K562 (cell line): ENCODE results near the gene SETDB2. TPM values are rescaled to one million over a fixed set of nuclear protein-coding genes. Genes with fewer than 3 reads are reported as not detected.

Experiments used
- ATAC-seq: fragments of 200-7000 bp; cut with Tn5 transposase; 3 replicates; pipeline ENCODE4 v1.9.1; 2020; ENCODE audit warnings: moderate library complexity
- BruUV-seq: library from RNA; stranded (reverse); fragments of 400-500 nt; replicated peaks from 2 replicates; lab custom pipeline; 2021; lab: Mats Ljungman, UMichigan
- CTCF ChIA-PET: fragments of 300-600 bp; formaldehyde crosslinking; extraction: SDS; loops from one replicate; lab custom pipeline; 2021; ENCODE audit warnings: low intra/inter-chr PET ratio; lab: Yijun Ruan, JAX
- POLR2A ChIA-PET: fragments of 300-600, 350-650 bp; sonication (Branson Sonifier 250); formaldehyde crosslinking; extraction: SDS; loops from one replicate; lab custom pipeline; 2021; ENCODE audit warnings: antibody characterized with exemption, inconsistent platforms; lab: Yijun Ruan, JAX
- DNase-seq, 4 experiments: peaks; one replicate each; pipeline versions ENCODE4 v3.0.0 to v3.0.0-alpha.2; 2011 to 2018; ENCODE audit warnings: low spot score in 3 of 4, mixed read lengths in 3 of 4; ENCODE audit errors: extremely low read depth in 1 of 4
- FAIRE-seq: peaks from 2 replicates; lab custom pipeline; 2011; peaks lifted over from hg19 to GRCh38; lab: Jason Lieb, UNC
- H2AFZ ChIP-seq: 2 replicates; pipeline ENCODE4 v1.6.0; 2011; ENCODE audit warnings: low read depth, low read length, control low read depth, inconsistent platforms
- H3K27ac ChIP-seq: fragments of 200-600 bp; 3 replicates; pipeline ENCODE4 v1.8.0; 2011; ENCODE audit warnings: low read depth, mild to moderate bottlenecking, control low read depth, inconsistent platforms, low read length, moderate library complexity, mixed read lengths; ENCODE audit errors: extremely low read depth
- H3K27me3 ChIP-seq, 2 experiments: fragments of 300-600 bp in 1 of 2; 2 replicates in 1 of 2; 3 replicates in 1 of 2; pipeline versions ENCODE4 v1.6.0 to v1.8.0; 2011; ENCODE audit warnings: inconsistent platforms in 2 of 2, low read length in 2 of 2, mild to moderate bottlenecking in 1 of 2, mixed read lengths in 1 of 2, moderate library complexity in 1 of 2; ENCODE audit not compliant: control insufficient read depth in 2 of 2, insufficient read depth in 2 of 2
- H3K36me3 ChIP-seq: fragments of 300-600 bp; 3 replicates; pipeline ENCODE4 v1.8.0; 2011; ENCODE audit warnings: mild to moderate bottlenecking, low read length, inconsistent platforms; ENCODE audit not compliant: control insufficient read depth, insufficient read depth
- H3K4me1 ChIP-seq, 2 experiments: fragments of 200-600 bp in 1 of 2; replicated peaks in 1 of 2; 2 replicates in 1 of 2; 3 replicates in 1 of 2; pipeline versions ENCODE4 v1.5.1 to v1.8.0; 2011; ENCODE audit warnings: inconsistent platforms in 2 of 2, low read length in 2 of 2, mild to moderate bottlenecking in 1 of 2, mixed read lengths in 1 of 2, moderate library complexity in 1 of 2; ENCODE audit not compliant: control insufficient read depth in 2 of 2, insufficient read depth in 2 of 2
- H3K4me2 ChIP-seq: 2 replicates; pipeline ENCODE4 v1.6.1; 2011; ENCODE audit warnings: low read length, control low read depth, inconsistent platforms, mixed read lengths; ENCODE audit not compliant: insufficient read depth
- H3K4me3 ChIP-seq: fragments of 200-600 bp; sonication (generic), shearing (Covaris generic); 2 replicates; pipeline ENCODE4 v1.5.1; 2016; ENCODE audit warnings: control low read depth, inconsistent platforms
- H3K79me2 ChIP-seq: fragments of 200-600 bp; 3 replicates; pipeline ENCODE4 v1.8.0; 2011; ENCODE audit warnings: low read length, inconsistent platforms; ENCODE audit not compliant: control insufficient read depth, insufficient read depth
- H3K9ac ChIP-seq, 2 experiments: 2 replicates each; pipeline versions ENCODE4 v1.6.0 to v1.6.1; 2011; ENCODE audit warnings: low read depth in 2 of 2, low read length in 2 of 2, control low read depth in 1 of 2, inconsistent platforms in 1 of 2, mild to moderate bottlenecking in 1 of 2, mixed read lengths in 1 of 2; ENCODE audit not compliant: insufficient read depth in 1 of 2
- H3K9me1 ChIP-seq: one replicate; pipeline ENCODE4 v1.6.0; 2011; ENCODE audit warnings: inconsistent platforms, mild to moderate bottlenecking, low read length, moderate library complexity; ENCODE audit not compliant: control insufficient read depth, insufficient read depth
- H3K9me3 ChIP-seq: replicated peaks from 2 replicates; pipeline ENCODE4 v1.5.1; 2011; ENCODE audit warnings: low read depth, low read length, inconsistent platforms; ENCODE audit not compliant: control insufficient read depth, insufficient read depth
- H4K20me1 ChIP-seq: replicated peaks from 2 replicates; pipeline ENCODE4 v1.6.1; 2011; ENCODE audit warnings: low read length, inconsistent platforms, mixed read lengths; ENCODE audit not compliant: control insufficient read depth, insufficient read depth
- CHCHD3 ChIP-seq: fragments of 250-450 bp; sonication (Bioruptor Pico); IDR thresholded peaks from 2 replicates; pipeline ENCODE4 v2.1.2; 2022; ENCODE audit warnings: mild to moderate bottlenecking
- HDAC3 ChIP-seq: fragments of 450-650 bp; IDR thresholded peaks from 2 replicates; pipeline ENCODE4 v1.6.1; 2018; ENCODE audit warnings: borderline replicate concordance, mild to moderate bottlenecking, moderate library complexity; ENCODE audit not compliant: partially characterized antibody
- LEF1 ChIP-seq: fragments of 450-650 bp; IDR thresholded peaks from 2 replicates; pipeline ENCODE4 v1.6.1; 2016; ENCODE audit warnings: mild to moderate bottlenecking
- MEF2A ChIP-seq: IDR thresholded peaks from 2 replicates; pipeline ENCODE4 v1.6.1; 2011; ENCODE audit warnings: low read depth, mild to moderate bottlenecking, low read length, moderate library complexity; ENCODE audit not compliant: control insufficient read depth
- MTA3 ChIP-seq: fragments of 450-650 bp; formaldehyde crosslinking; IDR thresholded peaks from 2 replicates; pipeline ENCODE4 v1.6.1; 2017; ENCODE audit warnings: mild to moderate bottlenecking, borderline replicate concordance
- NFE2 ChIP-seq: IDR thresholded peaks from 2 replicates; pipeline ENCODE4 v1.6.1; 2014; ENCODE audit warnings: antibody characterized with exemption, low read depth
- NFXL1 ChIP-seq: fragments of 450-650 bp; formaldehyde crosslinking; IDR thresholded peaks from 2 replicates; pipeline ENCODE4 v1.4.0; 2021; ENCODE audit warnings: mild to moderate bottlenecking
- NR2C1 ChIP-seq, 2 experiments: fragments of 450-650 bp; IDR thresholded peaks; 2 replicates each; pipeline ENCODE4 v1.6.1; 2017; ENCODE audit warnings: mild to moderate bottlenecking in 2 of 2, antibody characterized with exemption in 1 of 2, inconsistent platforms in 1 of 2, missing compliant biosample characterization in 1 of 2, missing genetic modification characterization in 1 of 2
- PRPF4 ChIP-seq: fragments of 200-400 bp; formaldehyde crosslinking; IDR thresholded peaks from one replicate; pipeline ENCODE4 v1.6.1; 2017; ENCODE audit warnings: low read length, low read depth, mild to moderate bottlenecking; ENCODE audit not compliant: insufficient read depth, poor library complexity, severe bottlenecking
- SNRNP70 ChIP-seq: fragments of 200-400 bp; formaldehyde crosslinking; optimal IDR thresholded peaks from 2 replicates; pipeline ENCODE3; 2017; ENCODE audit warnings: low read depth, low read length
- TEAD1 ChIP-seq, 2 experiments: fragments of 450-650 bp in 1 of 2; sonication (generic) in 1 of 2; formaldehyde crosslinking; IDR thresholded peaks; 2 replicates each; pipeline versions ENCODE4 v1.4.0 to v1.8.0; 2020 to 2022; ENCODE audit warnings: mild to moderate bottlenecking in 2 of 2, missing genetic modification reagents in 1 of 2
- THRB ChIP-seq: fragments of 450-650 bp; formaldehyde crosslinking; conservative IDR thresholded peaks from 2 replicates; pipeline ENCODE4 v1.4.0; 2022; ENCODE audit warnings: mild to moderate bottlenecking, missing genetic modification characterization
- UBTF ChIP-seq, 2 experiments: IDR thresholded peaks; 2 replicates each; pipeline ENCODE4 v1.6.1; 2012; ENCODE audit warnings: improper control_type of control experiment in 2 of 2, low read depth in 2 of 2, low read length in 2 of 2, borderline replicate concordance in 1 of 2
- XRCC4 ChIP-seq: IDR thresholded peaks from one replicate; pipeline ENCODE4 v1.6.1; 2011; ENCODE audit not compliant: insufficient read depth, insufficient read length; ENCODE audit errors: extremely low read depth
- ZFP36 ChIP-seq: fragments of 150-350 bp; IDR thresholded peaks from 2 replicates; pipeline ENCODE4 v1.6.1; 2018; ENCODE audit warnings: low read length, low read depth; ENCODE audit not compliant: partially characterized antibody
- ZNF184 ChIP-seq: sonication (generic); formaldehyde crosslinking; IDR thresholded peaks from 2 replicates; pipeline ENCODE4 v1.5.0; 2020; ENCODE audit warnings: missing genetic modification reagents
- ZNF347 ChIP-seq: fragments of 450-650 bp; formaldehyde crosslinking; IDR thresholded peaks from 2 replicates; pipeline ENCODE4 v1.4.0; 2020; ENCODE audit warnings: low read depth, mild to moderate bottlenecking, moderate library complexity
- ZNF436 ChIP-seq: fragments of 250-450, 450-650 bp; sonication (Bioruptor Pico); formaldehyde crosslinking; IDR thresholded peaks from 2 replicates; pipeline ENCODE4 v1.7.0; 2020; ENCODE audit warnings: mild to moderate bottlenecking
- whole genome bisulfite sequencing: fragments of 100-300 bp; shearing (Covaris generic); methylation state at CpG from one replicate; pipeline ENCODE4 v1.1.6; 2016; ENCODE audit warnings: low coverage, mixed read lengths; ENCODE audit not compliant: insufficient coverage; ENCODE audit errors: missing lambda C conversion rate; 5-methylcytosine and 5-hydroxymethylcytosine counted together
- in situ Hi-C: fragments of 300-500 bp; cut with MboI; formaldehyde crosslinking; loops from 4 replicates; pipeline ENCODE4 v1.15.0; 2018; ENCODE audit warnings: inconsistent platforms, mixed read lengths
- intact Hi-C: fragments of 100-400 bp; cut with micrococcal nuclease; formaldehyde crosslinking; loops from 2 replicates; pipeline ENCODE4 v1.14.2; 2022
- polyA plus RNA-seq, 8 experiments: library from polyadenylated mRNA; depleted of rRNA in 4 of 8; stranded (reverse) in 5 of 8; unstranded in 3 of 8; fragments of >200 nt; fragmentation: Nextera tagmentation in 2 of 8; fragmentation: Illumina TruSeq in 1 of 8; extraction: Ambion mirVana in 2 of 8; extraction: Trizol in 1 of 8; gene quantifications; 2 replicates each; pipeline versions ENCODE4 v1.2.1 to v1.2.3, GENCODE V29; 2011 to 2014; ENCODE audit warnings: inconsistent platforms in 1 of 8, missing spikeins in 1 of 8
- total RNA-seq, 7 experiments: library from RNA; depleted of rRNA in 6 of 7; stranded (reverse); fragments of >200 nt in 6 of 7; fragmentation: Illumina TruSeq in 2 of 7; extraction: Trizol in 2 of 7; gene quantifications; 2 replicates each; pipeline versions ENCODE4 v1.2.1 to v1.2.3, GENCODE V29; 2011 to 2021; ENCODE audit warnings: low replicate concordance in 1 of 7

SETDB2 gene
- total and polyA plus RNA-seq, 9 of the 15 experiments (the other 6 are each of a cell fraction or from before 2014, with no cell fraction given) = 1.0 to 9.0 (median 6.1) TPM

- TF ChIP-seq SNRNP70 = no peak
- TF ChIP-seq THRB (CRISPR knock-in tag) = no peak
- no peak for TF ChIP-seq ZNF184 (CRISPR knock-in tag)
Observed at GRCh38 chr13:49456156-49456555, 12.1 kb downstream of the SETDB2 start (continued).

GRCh38 chr13:49457221-49457620 lies 13.1 kb downstream of the SETDB2 start:
- intact Hi-C loops (no loop called here), in situ Hi-C loops (no loop called here)
- H3K9me1 ChIP-seq = no peaks in the 10 kb centered on the region
- no peak overlapping the region for H3K4me2 ChIP-seq
- no peaks in the 10 kb centered on the region for H3K4me1 ChIP-seq
- no peak overlapping the region for H3K4me3 ChIP-seq
- H3K27ac ChIP-seq = no peak overlapping the region
- WGBS = 98% methylated on average over 5 of the region's 7 CpGs
- FAIRE-seq (no peak), ATAC-seq (no peak), DNase-seq (no peak)
- H3K36me3 ChIP-seq = peaks cover 16% of the 10 kb centered on the region; the same call in 2 of the 3 replicates
- H3K9me3 ChIP-seq = no peaks in the 10 kb centered on the region
- POLR2A ChIA-PET = interaction anchor here (1.0 to 1.5 kb wide), 2 partner anchors 13 kb away, joined by 4 to 5 read pairs; partner anchors contain the start of genes CAB39L and SETDB2
- H2AFZ ChIP-seq = no peak overlapping the region
- H3K27me3 ChIP-seq = no peaks in the 10 kb centered on the region
- BruUV-seq = no TSS peak
- H4K20me1 ChIP-seq = no peaks in the 10 kb centered on the region
- no peak overlapping the region for H3K9ac ChIP-seq
- CTCF ChIA-PET = no interaction called here
- no peaks in the 10 kb centered on the region for H3K79me2 ChIP-seq
- no peak for TF ChIP-seq MEF2A
- no peak for TF ChIP-seq NR2C1 (IDR thresholded peaks at IDR 0.05)
- TF ChIP-seq NR2C1 (tag; IDR thresholded peaks at IDR 0.05) = no peak
- TF ChIP-seq PRPF4 = no peak
- no peak for TF ChIP-seq LEF1
- TF ChIP-seq ZNF436 (CRISPR knock-in tag) = no peak
- no peak for TF ChIP-seq XRCC4
- no peak for TF ChIP-seq SNRNP70
- TF ChIP-seq ZNF347 = no peak
- no peak for TF ChIP-seq NFE2
- no peak for TF ChIP-seq HDAC3
- no peak for TF ChIP-seq MTA3
- TF ChIP-seq TEAD1 (CRISPR knock-in tag; IDR thresholded peaks at IDR 0.05) = no peak
- no peak for TF ChIP-seq ZFP36
- no peak for TF ChIP-seq UBTF (IDR thresholded peaks at IDR 0.05; ENCODE audit: borderline replicate concordance in 1 of 2, low read depth in 2 of 2, low read length in 2 of 2)
- TF ChIP-seq NFXL1 (CRISPR knock-in tag) = no peak
- TF ChIP-seq CHCHD3 (CRISPR knock-in tag) = no peak
